IMR-90 (cell line): ENCODE data around the gene STRA8. TPM values are rescaled to one million over a fixed set of nuclear protein-coding genes. Genes with fewer than 3 reads are reported as not detected.

Experiments
- ATAC-seq: fragments of 200-7000 bp; cut with Tn5 transposase; 2 replicates; pipeline ENCODE4 v1.9.1; 2020; ENCODE audit warnings: low read depth, mild to moderate bottlenecking, moderate library complexity
- BruUV-seq: library from RNA; stranded (reverse); fragments of 400-500 nt; replicated peaks from 2 replicates; lab custom pipeline; 2021; lab: Mats Ljungman, UMichigan
- CTCF ChIA-PET: fragments of 300-600 bp; formaldehyde crosslinking; extraction: SDS; loops from one replicate; lab custom pipeline; 2021; ENCODE audit warnings: antibody characterized with exemption; lab: Yijun Ruan, JAX
- POLR2A ChIA-PET: fragments of 300-600 bp; sonication (Branson Sonifier 250); formaldehyde crosslinking; loops from one replicate; lab custom pipeline; 2022; ENCODE audit warnings: antibody characterized with exemption; ENCODE audit not compliant: unreplicated experiment; lab: Charles Lee
- DNase-seq: peaks from one replicate; pipeline ENCODE4 v3.0.0; 2013
- H2AFZ ChIP-seq: replicated peaks from 2 replicates; pipeline ENCODE3; 2013; ENCODE audit warnings: low read length, mild to moderate bottlenecking; ENCODE audit not compliant: poor library complexity
- H2AK5ac ChIP-seq: 2 replicates; pipeline ENCODE4 v1.6.1; 2013; ENCODE audit warnings: low read depth, low read length, inconsistent platforms
- H2AK9ac ChIP-seq: replicated peaks from 2 replicates; pipeline ENCODE3; 2013; ENCODE audit warnings: mild to moderate bottlenecking, low read depth, low read length, moderate library complexity; ENCODE audit not compliant: poor library complexity
- H2BK120ac ChIP-seq: 2 replicates; pipeline ENCODE4 v1.6.1; 2013; ENCODE audit warnings: low read depth, low read length, inconsistent platforms
- H2BK15ac ChIP-seq: 3 replicates; pipeline ENCODE4 v1.6.1; 2013; ENCODE audit warnings: low read depth, low read length, inconsistent platforms
- H2BK20ac ChIP-seq: 2 replicates; pipeline ENCODE4 v1.6.1; 2013; ENCODE audit warnings: low read depth, mild to moderate bottlenecking, inconsistent platforms, low read length, moderate library complexity
- H2BK5ac ChIP-seq: 2 replicates; pipeline ENCODE4 v1.6.1; 2013; ENCODE audit warnings: mild to moderate bottlenecking, low read depth, low read length, inconsistent platforms; ENCODE audit not compliant: poor library complexity, severe bottlenecking
- H3K14ac ChIP-seq: replicated peaks from 2 replicates; pipeline ENCODE4 v1.6.1; 2013; ENCODE audit warnings: low read depth, low read length, inconsistent platforms
- H3K18ac ChIP-seq: 2 replicates; pipeline ENCODE4 v1.6.1; 2013; ENCODE audit warnings: low read depth, low read length, control low read depth
- H3K23ac ChIP-seq: 2 replicates; pipeline ENCODE4 v1.6.1; 2013; ENCODE audit warnings: low read depth, low read length, inconsistent platforms
- H3K27ac ChIP-seq: 2 replicates; pipeline ENCODE4 v1.5.1; 2013; ENCODE audit warnings: mild to moderate bottlenecking, control low read depth, low read length; ENCODE audit not compliant: insufficient read depth
- H3K27me3 ChIP-seq: 2 replicates; pipeline ENCODE4 v1.6.1; 2013; ENCODE audit warnings: low read length; ENCODE audit not compliant: control insufficient read depth, insufficient read depth
- H3K36me3 ChIP-seq: 2 replicates; pipeline ENCODE4 v1.6.1; 2013; ENCODE audit warnings: low read length, mixed read lengths; ENCODE audit not compliant: control insufficient read depth, insufficient read depth
- H3K4ac ChIP-seq: 2 replicates; pipeline ENCODE4 v1.6.1; 2013; ENCODE audit warnings: low read depth, low read length, inconsistent platforms
- H3K4me1 ChIP-seq: 2 replicates; pipeline ENCODE4 v1.6.1; 2013; ENCODE audit warnings: low read length, mixed read lengths; ENCODE audit not compliant: control insufficient read depth, insufficient read depth
- H3K4me2 ChIP-seq: 2 replicates; pipeline ENCODE4 v1.6.1; 2013; ENCODE audit warnings: low read depth, mild to moderate bottlenecking, control low read depth, low read length, moderate library complexity
- H3K4me3 ChIP-seq: 2 replicates; pipeline ENCODE4 v1.5.1; 2013; ENCODE audit warnings: low read depth, mild to moderate bottlenecking, control low read depth, low read length, moderate library complexity; ENCODE audit not compliant: insufficient read depth
- H3K56ac ChIP-seq: 2 replicates; pipeline ENCODE4 v1.6.1; 2013; ENCODE audit warnings: low read length, inconsistent platforms; ENCODE audit not compliant: insufficient read depth; ENCODE audit errors: extremely low read depth
- H3K79me1 ChIP-seq, 2 experiments: 2 replicates each; pipeline ENCODE4 v1.6.1; 2013; ENCODE audit warnings: low read length in 2 of 2, inconsistent platforms in 1 of 2, low read depth in 1 of 2
- H3K9ac ChIP-seq: 2 replicates; pipeline ENCODE4 v1.6.1; 2013; ENCODE audit warnings: low read depth, low read length, control low read depth
- H3K9me1 ChIP-seq: 2 replicates; pipeline ENCODE4 v1.6.1; 2013; ENCODE audit warnings: low read length, inconsistent platforms; ENCODE audit not compliant: insufficient read depth
- H3K9me3 ChIP-seq: 2 replicates; pipeline ENCODE4 v1.6.1; 2013; ENCODE audit warnings: low read length; ENCODE audit not compliant: control insufficient read depth, insufficient read depth
- H4K20me1 ChIP-seq: 2 replicates; pipeline ENCODE4 v1.6.1; 2013; ENCODE audit warnings: low read length, inconsistent platforms; ENCODE audit not compliant: insufficient read depth
- H4K5ac ChIP-seq: 2 replicates; pipeline ENCODE4 v1.6.1; 2013; ENCODE audit warnings: mild to moderate bottlenecking, low read depth, low read length, control low read depth
- H4K8ac ChIP-seq, 2 experiments: 2 replicates each; pipeline ENCODE4 v1.6.1; 2013; ENCODE audit warnings: low read depth in 2 of 2, low read length in 2 of 2, control low read depth in 1 of 2, inconsistent platforms in 1 of 2
- H4K91ac ChIP-seq: 2 replicates; pipeline ENCODE4 v1.6.1; 2013; ENCODE audit warnings: low read depth, low read length, inconsistent platforms; ENCODE audit not compliant: insufficient read depth
- BHLHE40 ChIP-seq: fragments of 150-350 bp; IDR thresholded peaks from 2 replicates; pipeline ENCODE4 v1.6.1; 2016; ENCODE audit warnings: mild to moderate bottlenecking, low read depth, low read length
- CEBPB ChIP-seq: IDR thresholded peaks from 2 replicates; pipeline ENCODE4 v1.6.1; 2012; ENCODE audit warnings: low read depth, low read length, improper control_type of control experiment
- MAFK ChIP-seq: IDR thresholded peaks from 2 replicates; pipeline ENCODE4 v1.6.1; 2012; ENCODE audit warnings: low read depth, low read length, improper control_type of control experiment
- NFE2L2 ChIP-seq: fragments of 150-350 bp; IDR thresholded peaks from 2 replicates; pipeline ENCODE4 v1.6.1; 2016; ENCODE audit warnings: low read depth, mild to moderate bottlenecking, low read length
- RAD21 ChIP-seq: IDR thresholded peaks from 2 replicates; pipeline ENCODE4 v1.6.1; 2012; ENCODE audit warnings: low read length, improper control_type of control experiment
- RFX5 ChIP-seq: IDR thresholded peaks from 2 replicates; pipeline ENCODE4 v1.8.0; 2012; ENCODE audit warnings: low read depth, mild to moderate bottlenecking, low read length, moderate library complexity
- SMC3 ChIP-seq: fragments of 150-350 bp; IDR thresholded peaks from 2 replicates; pipeline ENCODE4 v1.6.1; 2016; ENCODE audit warnings: low read depth, mild to moderate bottlenecking, antibody characterized with exemption, low read length, moderate library complexity
- WGBS, 2 experiments: methylation state at CpG; one replicate each; pipeline versions ENCODE4 v1.1.5 to v1.1.7; 2013; ENCODE audit warnings: missing lambda C conversion rate in 2 of 2; ENCODE audit not compliant: insufficient read length in 1 of 2; ENCODE audit errors: extremely low coverage in 2 of 2; 5-methylcytosine and 5-hydroxymethylcytosine counted together
- dilution Hi-C: fragments of 300-500 bp; cut with HindIII; formaldehyde crosslinking; loops from one replicate; pipeline ENCODE4 v1.14.3; 2018; ENCODE audit warnings: low sequenced_read_pairs; ENCODE audit not compliant: unreplicated experiment
- in situ Hi-C: fragments of 300-500 bp; cut with MboI; formaldehyde crosslinking; loops from 3 replicates; pipeline ENCODE4 v1.14.3; 2019; ENCODE audit warnings: low sequenced_read_pairs, inconsistent platforms, mixed read lengths
- intact Hi-C: fragments of 100-400 bp; cut with micrococcal nuclease; formaldehyde crosslinking; loops from 2 replicates; pipeline ENCODE4 v1.10.0; 2022
- polyA plus RNA-seq, 3 experiments: library from polyadenylated mRNA; depleted of rRNA; stranded (reverse); fragments of >200 nt; gene quantifications; 2 replicates each; pipeline ENCODE4 v1.2.3, GENCODE V29; 2012; ENCODE audit warnings: low replicate concordance in 1 of 3
- total RNA-seq: library from RNA; depleted of rRNA; stranded (reverse); fragments of >200 nt; gene quantifications from 2 replicates; pipeline ENCODE4 v1.2.3, GENCODE V29; 2012

Gene STRA8
- total and polyA plus RNA-seq, 2 of the 4 experiments (the other 2 are of a cell fraction) = not detected

- Histone ChIP-seq H3K9me1 (no peaks in the 10 kb centered on the region), H3K23ac (no peak overlapping the region), H2AFZ (no peak overlapping the region), H2BK5ac (no peak overlapping the region), H2AK5ac (no peak overlapping the region), H3K36me3 (no peaks in the 10 kb centered on the region), H4K8ac (no peak overlapping the region), H4K5ac (no peak overlapping the region), H3K27ac (no peak overlapping the region), H3K79me1 (no peaks in the 10 kb centered on the region), H3K14ac (no peak overlapping the region), H2BK120ac (no peak overlapping the region), H2AK9ac (no peak overlapping the region), H2BK15ac (no peak overlapping the region), H3K27me3 (peaks cover 15% of the 10 kb centered on the region), H3K18ac (no peak overlapping the region), H4K20me1 (no peaks in the 10 kb centered on the region), H4K91ac (no peak overlapping the region), H3K4me3 (no peak overlapping the region), H3K4me2 (no peak overlapping the region), H3K9me3 (no peaks in the 10 kb centered on the region), H3K9ac (no peak overlapping the region), H3K4me1 (no peaks in the 10 kb centered on the region), H2BK20ac (no peak overlapping the region), H3K56ac (no peak overlapping the region), H3K4ac (no peak overlapping the region)
- 94% methylated on average over 19 of the region's 43 CpGs; no CpG with 5 or more reads in 1 of the 2 experiments for WGBS, 2 experiments
- dilution Hi-C loops (no loop called here), in situ Hi-C loops (no loop called here), intact Hi-C loops (no loop called here)
- ATAC-seq (no peak), DNase-seq (no peak)
- no TSS peak for BruUV-seq
- TF ChIP-seq RFX5 (no peak), SMC3 (no peak), NFE2L2 (no peak), RAD21 (no peak), MAFK (no peak), CEBPB (no peak), BHLHE40 (no peak)
- CTCF ChIA-PET = interaction anchor here (0.5 kb wide), 1 partner anchor 27 kb away, joined by 3 read pairs; no protein-coding TSS in a partner anchor
- POLR2A ChIA-PET = interaction anchor here (0.6 kb wide), 1 partner anchor 12 kb away, joined by 3 read pairs; no protein-coding TSS in a partner anchor
Observed at GRCh38 chr7:135246191-135246825, 12.7 kb downstream of the STRA8 start.
